HG03520 (cell line): Measurements from ENCODE around the gene ANKRD31.

Experiments
- ATAC-seq: cut with Tn5 transposase; IDR thresholded peaks from one replicate; pipeline ENCODE4 v1.9.1; 2021; ENCODE audit warnings: mild to moderate bottlenecking, moderate library complexity; ENCODE audit not compliant: unreplicated experiment

The ANKRD31 gene

GRCh38 chr5:75042522-75042921, 194.2 kb downstream of the ANKRD31 start:
- ATAC-seq: no peak

DNA sequence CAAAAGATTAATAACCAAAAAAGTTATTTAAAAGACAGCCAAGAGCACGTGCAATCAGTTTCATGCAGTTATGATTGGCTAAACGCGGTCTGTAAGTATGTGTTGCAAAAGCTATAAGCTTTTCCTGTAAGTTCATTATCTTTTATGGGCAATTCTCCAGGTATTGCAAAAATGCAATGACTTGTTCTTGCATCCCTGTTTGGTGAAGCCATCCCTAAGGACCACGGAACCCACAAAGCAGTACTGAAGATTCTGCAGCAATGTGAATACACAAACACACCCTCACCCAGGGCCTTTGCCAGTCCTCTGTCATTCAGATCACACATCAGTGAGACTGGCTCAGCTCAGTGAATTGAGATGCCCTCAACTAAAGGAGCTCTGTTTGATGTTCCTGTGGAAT, 195.7 kb downstream of the ANKRD31 start:
- no peak for ATAC-seq

DNA sequence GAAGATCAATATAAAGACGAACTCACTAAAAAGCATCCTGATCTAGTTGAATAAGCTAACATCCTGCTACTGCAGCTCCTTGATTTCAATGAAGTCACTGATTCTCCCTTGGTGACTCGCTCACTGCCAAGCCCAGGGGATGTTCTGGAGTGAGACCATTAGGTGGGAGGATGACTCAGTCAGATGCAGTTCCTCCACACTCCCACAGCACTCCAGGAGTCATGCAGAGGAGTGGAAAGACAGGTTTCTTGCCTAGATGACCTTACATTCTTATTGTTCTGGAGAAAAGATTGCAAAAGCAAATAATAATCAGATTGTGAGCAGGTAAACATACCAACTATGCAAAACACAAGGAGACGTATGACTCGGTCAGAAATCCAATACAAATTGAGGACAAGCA, 199.6 kb downstream of the ANKRD31 start:
- no peak for ATAC-seq

DNA sequence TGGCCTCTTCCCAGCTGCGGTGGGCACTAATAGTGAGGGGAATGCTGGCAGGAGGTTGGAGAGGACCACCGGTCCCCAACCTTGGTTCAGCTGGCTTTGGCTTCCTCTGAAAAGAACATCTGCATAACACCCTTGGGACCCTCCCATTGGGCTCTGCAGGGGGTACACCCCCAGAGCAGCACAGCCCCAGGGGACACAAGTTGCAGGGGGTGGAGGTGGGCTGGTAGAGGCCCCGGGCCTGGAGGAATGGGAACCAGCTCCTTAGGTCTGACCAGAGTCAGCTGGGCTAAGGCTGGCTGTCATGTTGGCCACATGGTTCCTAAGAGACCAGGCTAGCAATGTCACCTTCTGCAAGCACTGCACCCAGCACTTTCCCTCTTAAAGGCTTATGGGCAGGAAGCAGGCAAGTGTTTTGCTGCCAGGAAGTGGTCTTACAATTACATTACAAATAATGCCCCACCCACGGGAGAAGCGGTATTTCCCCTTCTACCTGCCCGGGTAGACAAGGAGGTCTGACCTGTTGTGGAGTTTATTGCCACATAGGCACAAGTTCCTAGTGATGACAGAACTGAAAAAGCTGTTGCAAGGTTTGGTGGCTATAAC, 202.4 kb downstream of the ANKRD31 start:
- no peak for ATAC-seq

DNA sequence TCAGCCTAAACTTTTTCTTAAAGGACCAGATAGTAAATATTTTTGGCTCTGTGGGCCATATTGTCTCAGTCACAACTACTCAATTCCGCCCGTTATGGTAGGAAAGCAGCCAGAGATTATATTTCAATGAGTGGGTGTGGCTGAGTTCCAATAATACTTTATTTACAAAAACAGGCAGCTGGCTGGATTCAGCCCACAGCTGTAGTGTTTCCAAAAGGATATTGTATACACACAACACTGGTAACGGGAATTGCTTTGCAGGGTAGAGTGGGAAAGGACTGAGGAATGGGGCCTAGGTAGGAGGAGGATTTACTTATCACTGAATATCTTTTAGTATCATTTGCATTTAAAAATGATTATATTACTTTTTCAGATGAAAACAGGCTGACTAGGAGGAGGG, 205.3 kb downstream of the ANKRD31 start:
- no peak for ATAC-seq

DNA sequence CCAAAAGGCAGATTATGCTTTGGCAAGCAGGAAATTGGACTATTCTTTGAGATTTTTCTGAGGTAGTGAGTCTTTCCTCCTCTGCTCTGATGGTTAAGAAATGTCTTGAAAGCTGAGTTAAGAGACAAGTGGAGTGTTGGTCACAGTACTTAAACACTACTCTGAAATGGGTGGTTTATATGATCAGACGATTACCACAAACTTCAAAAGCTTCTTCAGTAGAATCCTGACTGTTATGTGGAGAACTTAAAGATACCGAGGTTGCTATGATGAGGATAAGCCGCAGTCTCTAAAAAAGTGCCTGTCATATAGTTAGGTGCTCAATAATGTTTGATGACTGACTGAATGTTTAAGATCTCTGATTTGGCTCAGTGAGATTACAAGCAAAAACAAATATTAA, 208.6 kb downstream of the ANKRD31 start:
- no peak for ATAC-seq

GRCh38 chr5:75023368-75024159, 213.1 kb downstream of the ANKRD31 start:
- ATAC-seq: no peak

GRCh38 chr5:75021800-75022199, 214.9 kb downstream of the ANKRD31 start:
- ATAC-seq: no peak

DNA sequence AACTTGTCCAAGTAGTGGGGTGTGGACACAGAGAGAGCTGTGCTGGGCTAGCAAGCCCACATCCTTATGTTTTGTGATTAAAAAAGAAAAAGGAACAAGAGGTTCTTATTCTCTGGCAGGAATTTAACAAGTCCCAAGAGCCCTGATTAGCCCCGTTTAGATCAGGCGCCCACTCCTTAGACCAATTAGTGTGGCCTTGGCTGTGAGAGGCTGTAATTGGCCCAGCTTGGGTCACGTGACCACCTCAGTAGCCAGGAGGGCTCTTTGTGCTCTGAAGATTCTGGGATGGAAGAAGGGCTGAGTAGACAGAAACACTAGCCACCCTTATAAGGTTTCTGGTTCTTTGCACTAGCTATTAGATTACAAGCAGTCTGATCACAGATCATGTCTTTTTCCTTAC, 215.5 kb downstream of the ANKRD31 start:
- no peak for ATAC-seq

DNA sequence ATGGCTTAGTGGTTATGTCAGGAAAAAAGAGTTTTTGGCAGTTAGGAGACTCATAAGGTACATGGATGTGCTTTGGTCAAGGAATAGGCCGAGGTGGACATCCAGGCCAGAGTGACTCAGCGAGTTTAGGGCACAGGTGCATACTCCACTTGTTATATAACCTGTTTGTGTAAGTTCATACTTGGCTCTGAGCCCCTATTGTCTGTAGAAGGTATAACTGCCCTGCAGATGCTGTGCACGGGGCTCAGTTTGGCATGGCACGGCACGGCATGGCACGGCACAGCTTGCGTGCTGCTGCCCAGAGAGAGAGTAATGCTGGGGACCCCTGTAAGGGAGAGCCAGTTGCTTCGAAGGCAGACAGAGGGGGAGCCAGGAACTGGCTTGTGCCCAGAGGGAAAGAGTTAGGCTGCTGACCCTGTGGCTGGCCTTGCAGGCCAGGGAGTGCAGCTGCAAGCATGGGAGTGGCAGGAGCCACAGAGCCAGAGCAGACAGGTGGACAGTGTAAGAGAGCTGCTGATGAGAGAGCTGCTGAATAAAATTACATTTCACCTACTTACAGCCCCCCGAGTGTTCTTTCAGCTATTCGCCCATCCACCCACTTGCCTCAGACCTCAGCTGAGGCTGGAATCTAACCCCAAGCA, 216.5 kb downstream of the ANKRD31 start:
- no peak for ATAC-seq

- ATAC-seq: no peak
Observed at GRCh38 chr5:75018805-75019587, 217.7 kb downstream of the ANKRD31 start.
